MM.1S (cell line): ENCODE measurements around the gene A4GALT.

Experiments used
- EZH2 ChIP-seq: fragments of 300-600 bp; sonication (generic); optimal IDR thresholded peaks from 2 replicates; pipeline ENCODE3; 2017; ENCODE audit warnings: low read depth, mild to moderate bottlenecking, antibody characterized with exemption, low read length, mixed read lengths
- EZH2phosphoT487 ChIP-seq: fragments of 300-600 bp; sonication (generic); IDR thresholded peaks from 2 replicates; pipeline ENCODE4 v1.6.1; 2018; ENCODE audit warnings: antibody characterized with exemption, low read length
- TF ChIP-seq, protein P1 (sequence below): fragments of 300-600 bp; sonication (generic); IDR thresholded peaks from 2 replicates; pipeline ENCODE4 v1.5.1; 2016; ENCODE audit warnings: antibody characterized with exemption, low read length, mixed read lengths

DNA sequence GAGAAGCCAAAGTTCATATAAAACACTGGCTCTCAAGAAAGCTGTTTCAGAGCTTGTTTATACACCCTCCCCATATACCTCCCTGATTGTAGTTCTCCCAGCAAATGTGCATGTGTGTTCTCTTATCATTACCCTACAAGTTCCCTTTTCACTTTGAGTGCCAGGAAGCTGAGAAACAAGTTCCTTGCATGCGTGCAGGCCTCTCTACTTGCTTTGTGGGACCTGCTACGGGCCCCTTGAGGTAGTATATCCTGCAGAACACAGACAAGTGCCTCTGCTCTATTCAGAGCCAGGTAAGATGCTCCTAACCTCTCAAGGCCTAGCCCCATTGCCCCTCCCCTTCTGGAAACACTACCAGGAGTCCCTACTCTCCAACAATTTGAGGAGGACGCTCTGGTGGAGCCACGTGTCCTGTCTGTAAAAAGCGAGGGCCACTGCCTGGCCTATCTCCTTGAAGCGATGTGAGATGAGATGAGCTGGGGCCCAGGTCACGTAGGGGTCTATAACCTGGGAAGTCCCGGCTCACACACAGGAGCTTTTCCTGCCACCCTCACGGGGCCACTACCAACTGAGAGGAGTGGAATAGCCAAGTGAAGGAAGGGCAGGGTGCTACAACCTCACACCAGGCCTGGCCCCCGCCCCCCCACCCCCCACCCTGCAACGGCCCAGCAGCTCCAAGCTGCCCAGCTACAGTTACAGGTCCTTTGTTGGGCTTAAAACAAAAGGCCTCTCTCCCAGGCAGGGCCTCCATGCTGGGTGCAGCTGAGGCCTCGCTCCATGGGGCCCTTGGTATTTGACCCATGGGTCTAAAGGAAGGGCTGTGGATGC, 77.7 kb downstream of the A4GALT start:
- TF ChIP-seq, protein P1, sequence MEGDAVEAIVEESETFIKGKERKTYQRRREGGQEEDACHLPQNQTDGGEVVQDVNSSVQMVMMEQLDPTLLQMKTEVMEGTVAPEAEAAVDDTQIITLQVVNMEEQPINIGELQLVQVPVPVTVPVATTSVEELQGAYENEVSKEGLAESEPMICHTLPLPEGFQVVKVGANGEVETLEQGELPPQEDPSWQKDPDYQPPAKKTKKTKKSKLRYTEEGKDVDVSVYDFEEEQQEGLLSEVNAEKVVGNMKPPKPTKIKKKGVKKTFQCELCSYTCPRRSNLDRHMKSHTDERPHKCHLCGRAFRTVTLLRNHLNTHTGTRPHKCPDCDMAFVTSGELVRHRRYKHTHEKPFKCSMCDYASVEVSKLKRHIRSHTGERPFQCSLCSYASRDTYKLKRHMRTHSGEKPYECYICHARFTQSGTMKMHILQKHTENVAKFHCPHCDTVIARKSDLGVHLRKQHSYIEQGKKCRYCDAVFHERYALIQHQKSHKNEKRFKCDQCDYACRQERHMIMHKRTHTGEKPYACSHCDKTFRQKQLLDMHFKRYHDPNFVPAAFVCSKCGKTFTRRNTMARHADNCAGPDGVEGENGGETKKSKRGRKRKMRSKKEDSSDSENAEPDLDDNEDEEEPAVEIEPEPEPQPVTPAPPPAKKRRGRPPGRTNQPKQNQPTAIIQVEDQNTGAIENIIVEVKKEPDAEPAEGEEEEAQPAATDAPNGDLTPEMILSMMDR, result no peak
- no peak for TF ChIP-seq EZH2
- TF ChIP-seq EZH2phosphoT487, result no peak
